CD4-positive, alpha-beta T cell treated with Interferon alpha-2 for 1 hour (primary cell): ENCODE measurements around the gene CHST8.

Source experiments
- DNase-seq, 2 donors: peaks; one replicate each; pipeline ENCODE4 v3.0.0-alpha.2; 2020 to 2022

CHST8 gene

GRCh38 chr19:33720155-33720493 lies 98.4 kb downstream of the CHST8 start:
- DNase-seq: no peak

- no peak for DNase-seq
Measured at GRCh38 chr19:33720691-33721682, 99.2 kb downstream of the CHST8 start.

GRCh38 chr19:33721735-33722297 lies 100.1 kb downstream of the CHST8 start:
- no peak for DNase-seq

GRCh38 chr19:33722456-33723239 lies 100.9 kb downstream of the CHST8 start:
- no peak for DNase-seq

GRCh38 chr19:33723512-33723911 lies 101.8 kb downstream of the CHST8 start:
- no peak for DNase-seq

- no peak for DNase-seq
Measured at GRCh38 chr19:33724021-33724720, 102.4 kb downstream of the CHST8 start.

GRCh38 chr19:33724721-33725060 lies 102.9 kb downstream of the CHST8 start:
- no peak for DNase-seq

- no peak for DNase-seq
Measured at GRCh38 chr19:33725567-33725966, 103.8 kb downstream of the CHST8 start.

- no peak for DNase-seq
Measured at GRCh38 chr19:33726756-33727155, 105.0 kb downstream of the CHST8 start.

- DNase-seq: no peak
Measured at GRCh38 chr19:33727331-33727998, 105.7 kb downstream of the CHST8 start.

- no peak for DNase-seq
Measured at GRCh38 chr19:33728141-33728540, 106.4 kb downstream of the CHST8 start.

GRCh38 chr19:33730858-33731607 lies 109.3 kb downstream of the CHST8 start:
- no peak for DNase-seq

- no peak for DNase-seq
Measured at GRCh38 chr19:33731881-33732280, 110.1 kb downstream of the CHST8 start.

GRCh38 chr19:33734913-33735312 lies 113.2 kb downstream of the CHST8 start:
- no peak for DNase-seq

- DNase-seq: no peak
Measured at GRCh38 chr19:33736158-33736557, 114.4 kb downstream of the CHST8 start.

- no peak for DNase-seq
Measured at GRCh38 chr19:33736787-33737186, 115.0 kb downstream of the CHST8 start.

GRCh38 chr19:33737681-33738371 lies 116.1 kb downstream of the CHST8 start:
- no peak for DNase-seq

GRCh38 chr19:33740811-33741396 lies 119.2 kb downstream of the CHST8 start:
- no peak for DNase-seq

GRCh38 chr19:33745297-33745696 lies 123.5 kb downstream of the CHST8 start:
- no peak for DNase-seq

- no peak for DNase-seq
Measured at GRCh38 chr19:33746159-33746558, 124.4 kb downstream of the CHST8 start.

GRCh38 chr19:33747273-33747672 lies 125.5 kb downstream of the CHST8 start:
- no peak for DNase-seq
